Measurements from ENCODE around the gene NRG2. TPM values are rescaled to one million over a fixed set of nuclear protein-coding genes. Genes with fewer than 3 reads are reported as not detected.

The NRG2 gene
- total RNA-seq, 2 donors from 2014 or later = 5.6 to 6.5 TPM

DNA sequence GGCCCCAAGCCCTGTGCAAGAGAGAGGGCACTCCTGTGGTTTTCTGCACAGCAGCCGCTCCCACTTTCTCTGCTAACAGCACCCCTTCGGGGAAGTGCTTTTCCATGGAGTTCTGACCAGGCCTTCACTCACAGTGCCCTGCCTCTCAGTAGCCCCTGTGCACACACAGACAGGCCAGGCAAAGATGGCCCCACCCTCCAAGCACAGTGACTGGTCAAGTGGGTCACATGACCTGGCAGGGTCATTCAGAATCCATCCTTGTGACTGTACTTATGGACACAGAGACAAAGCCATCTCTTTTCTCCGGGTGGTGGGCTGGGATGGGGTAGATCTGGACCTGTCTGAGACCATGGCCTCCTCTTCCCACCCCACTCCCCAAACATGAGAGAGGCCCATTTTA is 165.0 kb downstream of the NRG2 start:
- no peaks in the 10 kb centered on the region for H3K27me3 ChIP-seq
- no peak overlapping the region for H3K27ac ChIP-seq
- WGBS, 2 donors = 96 to 100% methylated on average over 3 of the region's 3 CpGs
- no peak for TF ChIP-seq POLR2A (IDR thresholded peaks at IDR 0.05)
- no peak for TF ChIP-seq CTCF (IDR thresholded peaks at IDR 0.05)
- intact Hi-C loops (cut with DNase I) = no loop called here
- DNase-seq = no peak
- no peak for ATAC-seq
- no peaks in the 10 kb centered on the region for H3K36me3 ChIP-seq (replicated peaks in 1 of 2; ENCODE audit: insufficient read depth in 1 of 2, low read depth in 2 of 2)
- no peaks in the 10 kb centered on the region for H3K4me1 ChIP-seq
- no peak overlapping the region for H3K4me3 ChIP-seq
- no peaks in the 10 kb centered on the region for H3K9me3 ChIP-seq

- intact Hi-C loops (cut with DNase I) = no loop called here
- TF ChIP-seq CTCF (IDR thresholded peaks at IDR 0.05) = no peak
- no peak for TF ChIP-seq POLR2A (IDR thresholded peaks at IDR 0.05)
- DNase-seq (no peak), ATAC-seq (no peak)
- no peak overlapping the region for H3K27ac ChIP-seq
- no peaks in the 10 kb centered on the region for H3K4me1 ChIP-seq
- no peak overlapping the region for H3K4me3 ChIP-seq
- no peaks in the 10 kb centered on the region for H3K27me3 ChIP-seq
- 84 to 86% methylated on average over 6 of the region's 6 CpGs for WGBS, 2 donors
- H3K9me3 ChIP-seq = no peaks in the 10 kb centered on the region
- H3K36me3 ChIP-seq (replicated peaks in 1 of 2; ENCODE audit: insufficient read depth in 1 of 2, low read depth in 2 of 2) = no peaks in the 10 kb centered on the region
Observed at GRCh38 chr5:139877129-139877597, 165.9 kb downstream of the NRG2 start.

DNA sequence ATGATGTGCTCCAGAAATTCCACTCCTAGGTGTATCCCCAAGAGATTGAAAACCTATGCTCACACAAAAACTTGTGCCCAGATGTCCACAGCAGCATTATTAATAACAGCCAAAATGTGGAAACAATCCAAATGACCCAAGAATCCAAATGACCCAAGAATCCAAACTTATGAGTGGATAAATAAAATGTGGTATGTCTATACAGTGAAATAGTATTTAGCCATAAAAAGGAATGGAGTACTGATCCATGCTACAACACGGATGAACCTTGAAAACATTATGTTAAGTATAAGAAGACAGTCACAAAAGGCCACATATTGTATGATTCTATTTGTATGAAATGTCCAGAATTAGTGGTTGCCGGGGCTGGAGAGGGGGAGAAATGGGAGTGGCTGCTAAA is 167.1 kb downstream of the NRG2 start:
- Histone ChIP-seq H3K9me3 (no peaks in the 10 kb centered on the region), H3K27ac (no peak overlapping the region), H3K4me3 (no peak overlapping the region), H3K27me3 (no peaks in the 10 kb centered on the region), H3K36me3 (replicated peaks in 1 of 2; ENCODE audit: insufficient read depth in 1 of 2, low read depth in 2 of 2) (no peaks in the 10 kb centered on the region), H3K4me1 (no peaks in the 10 kb centered on the region)
- DNase-seq (no peak), ATAC-seq (no peak)
- 98% methylated on average over 2 of the region's 2 CpGs for WGBS, 2 donors
- intact Hi-C loops (cut with DNase I) = no loop called here
- TF ChIP-seq CTCF (IDR thresholded peaks at IDR 0.05) (no peak), POLR2A (IDR thresholded peaks at IDR 0.05) (no peak)

- Histone ChIP-seq H3K9me3 (no peaks in the 10 kb centered on the region), H3K4me1 (no peaks in the 10 kb centered on the region), H3K27me3 (no peaks in the 10 kb centered on the region), H3K27ac (no peak overlapping the region), H3K36me3 (replicated peaks in 1 of 2; ENCODE audit: insufficient read depth in 1 of 2, low read depth in 2 of 2) (no peaks in the 10 kb centered on the region), H3K4me3 (no peak overlapping the region)
- intact Hi-C loops (cut with DNase I) = no loop called here
- TF ChIP-seq CTCF (IDR thresholded peaks at IDR 0.05) (no peak), POLR2A (IDR thresholded peaks at IDR 0.05) (no peak)
- 77 to 82% methylated on average over 11 to 16 of the region's 16 CpGs for WGBS, 2 donors
- DNase-seq (no peak), ATAC-seq (no peak)
Observed at GRCh38 chr5:139872851-139873794, 170.0 kb downstream of the NRG2 start.

Measured in body of pancreas (tissue), 4 donors.